ENCODE measurements around the gene OR2A1.
"Not testable (repeated sequence)": the region's sequence is repeated elsewhere in the genome, so short reads cannot be mapped to it uniquely, and the experiment has no call there.

Gene OR2A1

GRCh38 chr7:144302578-144303303 lies 9.5 kb upstream of the OR2A1 start:
- H3K27ac ChIP-seq (ENCODE audit: low read depth, low read length); H3K27me3 ChIP-seq (ENCODE audit: control insufficient read depth, insufficient read depth, low read length); H3K9ac ChIP-seq (ENCODE audit: low read length); H3K4me1 ChIP-seq (ENCODE audit: control insufficient read depth, insufficient read depth, low read length); H3K36me3 ChIP-seq (ENCODE audit: control insufficient read depth, insufficient read depth, low read length); H3K4me3 ChIP-seq (ENCODE audit: low read length): not testable (repeated sequence)

GRCh38 chr7:144303607-144304006 lies 8.6 kb upstream of the OR2A1 start:
- not testable (repeated sequence) for H3K4me3 ChIP-seq (ENCODE audit: low read length); H3K9ac ChIP-seq (ENCODE audit: low read length); H3K27me3 ChIP-seq (ENCODE audit: control insufficient read depth, insufficient read depth, low read length); H3K27ac ChIP-seq (ENCODE audit: low read depth, low read length); H3K36me3 ChIP-seq (ENCODE audit: control insufficient read depth, insufficient read depth, low read length); H3K4me1 ChIP-seq (ENCODE audit: control insufficient read depth, insufficient read depth, low read length)

GRCh38 chr7:144305156-144305555 lies 7.1 kb upstream of the OR2A1 start:
- H3K4me1 ChIP-seq (ENCODE audit: control insufficient read depth, insufficient read depth, low read length); H3K9ac ChIP-seq (ENCODE audit: low read length); H3K27me3 ChIP-seq (ENCODE audit: control insufficient read depth, insufficient read depth, low read length); H3K36me3 ChIP-seq (ENCODE audit: control insufficient read depth, insufficient read depth, low read length); H3K4me3 ChIP-seq (ENCODE audit: low read length); H3K27ac ChIP-seq (ENCODE audit: low read depth, low read length): not testable (repeated sequence)

DNA sequence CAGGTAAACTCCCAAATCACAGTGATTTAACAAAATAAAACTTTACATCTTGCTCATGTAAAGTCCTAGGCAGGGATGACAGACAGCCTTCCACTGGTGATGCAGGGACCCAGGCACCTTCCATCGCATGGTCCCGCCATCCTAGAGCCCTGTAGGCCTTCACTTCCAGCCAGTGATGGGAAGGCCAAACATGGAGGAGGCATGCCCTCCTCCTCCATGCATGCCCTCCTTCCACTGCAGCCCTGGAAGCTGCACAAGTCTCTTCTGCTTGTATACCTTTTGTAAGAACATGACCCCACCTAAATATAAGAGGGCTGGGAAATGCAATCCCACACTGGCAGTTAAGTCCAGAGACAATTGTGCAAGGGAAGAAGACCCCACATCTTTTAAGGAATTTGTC lies 2.5 kb upstream of the OR2A1 start:
- not testable (repeated sequence) for H3K9ac ChIP-seq (ENCODE audit: low read length); H3K27ac ChIP-seq (ENCODE audit: low read depth, low read length); H3K36me3 ChIP-seq (ENCODE audit: control insufficient read depth, insufficient read depth, low read length); H3K4me1 ChIP-seq (ENCODE audit: control insufficient read depth, insufficient read depth, low read length); H3K27me3 ChIP-seq (ENCODE audit: control insufficient read depth, insufficient read depth, low read length); H3K4me3 ChIP-seq (ENCODE audit: low read length)

GRCh38 chr7:144311218-144311617 lies 1.0 kb upstream of the OR2A1 start:
- H3K36me3 ChIP-seq (ENCODE audit: control insufficient read depth, insufficient read depth, low read length); H3K4me3 ChIP-seq (ENCODE audit: low read length); H3K27ac ChIP-seq (ENCODE audit: low read depth, low read length); H3K27me3 ChIP-seq (ENCODE audit: control insufficient read depth, insufficient read depth, low read length); H3K4me1 ChIP-seq (ENCODE audit: control insufficient read depth, insufficient read depth, low read length); H3K9ac ChIP-seq (ENCODE audit: low read length): not testable (repeated sequence)

- H3K4me3 ChIP-seq (ENCODE audit: low read length); H3K9ac ChIP-seq (ENCODE audit: low read length); H3K4me1 ChIP-seq (ENCODE audit: control insufficient read depth, insufficient read depth, low read length); H3K27ac ChIP-seq (ENCODE audit: low read depth, low read length); H3K27me3 ChIP-seq (ENCODE audit: control insufficient read depth, insufficient read depth, low read length); H3K36me3 ChIP-seq (ENCODE audit: control insufficient read depth, insufficient read depth, low read length): not testable (repeated sequence)
Observed at GRCh38 chr7:144317537-144317936, 5.3 kb downstream of the OR2A1 start.

- H3K27me3 ChIP-seq (ENCODE audit: control insufficient read depth, insufficient read depth, low read length); H3K4me1 ChIP-seq (ENCODE audit: control insufficient read depth, insufficient read depth, low read length); H3K27ac ChIP-seq (ENCODE audit: low read depth, low read length); H3K4me3 ChIP-seq (ENCODE audit: low read length); H3K9ac ChIP-seq (ENCODE audit: low read length); H3K36me3 ChIP-seq (ENCODE audit: control insufficient read depth, insufficient read depth, low read length): not testable (repeated sequence)
Observed at GRCh38 chr7:144319547-144319946, 7.3 kb downstream of the OR2A1 start.

DNA sequence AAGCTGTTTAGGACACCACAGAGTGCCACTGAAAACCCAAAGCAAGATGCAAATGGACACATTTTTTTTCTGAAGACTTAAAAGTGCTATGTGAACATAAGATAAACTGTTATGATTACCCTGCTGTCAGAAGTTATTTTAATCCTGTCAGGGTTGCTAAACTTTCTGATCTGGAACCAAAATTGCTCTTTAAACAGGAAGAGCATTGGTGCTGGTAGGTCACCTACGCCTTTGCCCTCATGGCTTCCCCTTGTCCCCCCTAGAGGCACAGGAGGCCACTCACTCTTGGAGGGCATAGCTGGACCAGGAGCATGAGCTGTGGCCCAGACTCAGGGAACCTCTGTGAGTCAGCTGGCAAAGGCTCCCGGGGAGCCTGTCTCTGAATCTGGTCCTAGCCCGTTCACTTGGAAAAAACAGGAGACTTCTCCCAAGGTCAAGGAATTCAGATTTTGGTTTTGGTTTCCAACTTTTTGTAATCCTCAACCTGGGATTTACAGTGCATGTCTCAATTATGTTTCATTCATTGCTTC lies 9.5 kb downstream of the OR2A1 start:
- not testable (repeated sequence) for H3K4me3 ChIP-seq (ENCODE audit: low read length); H3K4me1 ChIP-seq (ENCODE audit: control insufficient read depth, insufficient read depth, low read length); H3K9ac ChIP-seq (ENCODE audit: low read length); H3K27me3 ChIP-seq (ENCODE audit: control insufficient read depth, insufficient read depth, low read length); H3K36me3 ChIP-seq (ENCODE audit: control insufficient read depth, insufficient read depth, low read length); H3K27ac ChIP-seq (ENCODE audit: low read depth, low read length)

GRCh38 chr7:144323359-144323758 lies 11.1 kb downstream of the OR2A1 start:
- H3K27ac ChIP-seq (ENCODE audit: low read depth, low read length); H3K27me3 ChIP-seq (ENCODE audit: control insufficient read depth, insufficient read depth, low read length); H3K4me1 ChIP-seq (ENCODE audit: control insufficient read depth, insufficient read depth, low read length); H3K4me3 ChIP-seq (ENCODE audit: low read length); H3K9ac ChIP-seq (ENCODE audit: low read length); H3K36me3 ChIP-seq (ENCODE audit: control insufficient read depth, insufficient read depth, low read length): not testable (repeated sequence)

DNA sequence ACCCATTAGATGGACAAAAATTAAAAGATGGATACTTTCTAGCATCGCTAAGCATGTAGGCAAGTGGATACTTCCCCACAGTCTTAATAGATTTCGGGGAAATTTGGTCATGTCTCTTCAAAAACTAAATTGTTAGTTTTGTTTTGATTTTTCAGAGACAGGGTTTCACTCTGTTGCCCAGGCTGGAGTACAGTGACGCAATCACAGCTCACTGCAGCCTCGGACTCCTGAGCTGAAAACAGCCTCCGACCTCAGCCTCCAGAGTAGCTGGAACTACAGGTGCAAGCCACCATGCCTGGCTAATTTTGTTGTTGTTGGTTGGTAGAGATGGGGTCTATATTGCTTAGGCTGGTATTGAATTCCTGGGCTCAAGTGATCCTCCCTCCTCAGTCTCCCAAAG lies 13.6 kb downstream of the OR2A1 start:
- not testable (repeated sequence) for H3K27ac ChIP-seq (ENCODE audit: low read depth, low read length); H3K36me3 ChIP-seq (ENCODE audit: control insufficient read depth, insufficient read depth, low read length); H3K27me3 ChIP-seq (ENCODE audit: control insufficient read depth, insufficient read depth, low read length); H3K4me1 ChIP-seq (ENCODE audit: control insufficient read depth, insufficient read depth, low read length); H3K9ac ChIP-seq (ENCODE audit: low read length); H3K4me3 ChIP-seq (ENCODE audit: low read length)

- H3K9ac ChIP-seq (ENCODE audit: low read length); H3K4me1 ChIP-seq (ENCODE audit: control insufficient read depth, insufficient read depth, low read length); H3K27me3 ChIP-seq (ENCODE audit: control insufficient read depth, insufficient read depth, low read length); H3K4me3 ChIP-seq (ENCODE audit: low read length); H3K27ac ChIP-seq (ENCODE audit: low read depth, low read length); H3K36me3 ChIP-seq (ENCODE audit: control insufficient read depth, insufficient read depth, low read length): not testable (repeated sequence)
Observed at GRCh38 chr7:144330044-144330443, 17.8 kb downstream of the OR2A1 start.

DNA sequence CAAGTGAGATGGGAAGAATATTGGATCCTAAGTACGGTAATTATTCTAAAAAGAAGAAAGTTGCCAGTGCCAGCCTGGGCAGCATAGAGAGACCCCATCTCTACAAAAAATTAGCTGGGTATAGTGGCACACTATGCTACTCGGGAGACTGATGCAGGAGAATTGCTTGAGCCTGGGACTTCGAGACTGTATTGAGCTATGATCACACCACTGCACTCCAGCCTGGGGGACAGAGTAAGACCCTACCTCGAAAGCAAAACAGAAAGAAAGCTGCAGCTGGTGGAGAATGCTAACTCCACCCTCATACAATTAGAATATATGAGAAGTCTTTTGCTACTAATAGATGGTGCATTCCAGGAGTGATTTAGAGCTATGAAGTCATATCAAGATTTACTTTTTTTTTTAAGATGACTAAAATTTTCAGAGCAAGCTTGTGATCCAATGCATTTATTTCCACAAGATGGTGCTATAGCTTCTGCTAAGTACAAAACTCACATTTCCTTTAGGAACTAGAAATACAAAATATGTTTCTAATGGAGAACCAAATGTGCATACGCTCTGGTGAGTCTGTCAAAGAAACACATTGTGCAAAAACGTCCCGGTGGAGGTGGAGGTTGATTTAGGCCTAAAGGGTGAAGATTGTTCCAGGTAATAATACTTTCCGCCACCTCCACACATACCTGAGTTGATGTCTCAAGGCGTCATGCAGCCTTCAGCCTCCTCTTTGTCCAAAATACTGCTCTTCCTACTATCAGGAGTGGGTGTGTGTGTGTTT lies 19.2 kb downstream of the OR2A1 start:
- H3K27me3 ChIP-seq (ENCODE audit: control insufficient read depth, insufficient read depth, low read length); H3K36me3 ChIP-seq (ENCODE audit: control insufficient read depth, insufficient read depth, low read length); H3K4me3 ChIP-seq (ENCODE audit: low read length); H3K4me1 ChIP-seq (ENCODE audit: control insufficient read depth, insufficient read depth, low read length); H3K9ac ChIP-seq (ENCODE audit: low read length); H3K27ac ChIP-seq (ENCODE audit: low read depth, low read length): not testable (repeated sequence)

GRCh38 chr7:144331996-144332288 lies 19.7 kb downstream of the OR2A1 start:
- H3K27me3 ChIP-seq (ENCODE audit: control insufficient read depth, insufficient read depth, low read length); H3K36me3 ChIP-seq (ENCODE audit: control insufficient read depth, insufficient read depth, low read length); H3K4me3 ChIP-seq (ENCODE audit: low read length); H3K27ac ChIP-seq (ENCODE audit: low read depth, low read length); H3K9ac ChIP-seq (ENCODE audit: low read length); H3K4me1 ChIP-seq (ENCODE audit: control insufficient read depth, insufficient read depth, low read length): not testable (repeated sequence)

Measured in rectal smooth muscle tissue (tissue), 1 donor.